Posterior vena cava (tissue), 2 donors: ENCODE data around the gene GSTO1. TPM values are rescaled to one million over a fixed set of nuclear protein-coding genes. Genes with fewer than 3 reads are reported as not detected.

Source experiments
- DNase-seq: peaks from one replicate; pipeline ENCODE4 v3.0.0-alpha.2; 2020; ENCODE audit warnings: low spot score
- intact Hi-C, 2 donors: fragments of 100-400 bp; cut with DNase I; formaldehyde crosslinking; loops; one replicate each; pipeline versions ENCODE4 v1.14.1 to v1.14.2; 2022 to 2023
- microRNA-seq, 2 donors: library from miRNA; unstranded; fragments of <30 nt; microRNA quantifications; one replicate each; pipeline ENCODE4 v1.2.0, GENCODE V29; 2020 to 2021; ENCODE audit warnings: borderline microRNAs expressed in 2 of 2
- total RNA-seq, 2 donors: library from RNA; stranded (reverse); fragmentation: NEBNext Ultra II Directional; extraction: Animal tissue kit (Norgen Biotek cat#: 25700); gene quantifications; one replicate each; pipeline ENCODE4 v1.2.1, GENCODE V29; 2021
- donor health status: DM: yes; HTN: yes; CAD: no.
- donor health status: DM: yes; HTN: yes; CAD: no.

GSTO1 gene
- total RNA-seq, 2 donors from 2014 or later = 81.8 to 117 TPM

DNA sequence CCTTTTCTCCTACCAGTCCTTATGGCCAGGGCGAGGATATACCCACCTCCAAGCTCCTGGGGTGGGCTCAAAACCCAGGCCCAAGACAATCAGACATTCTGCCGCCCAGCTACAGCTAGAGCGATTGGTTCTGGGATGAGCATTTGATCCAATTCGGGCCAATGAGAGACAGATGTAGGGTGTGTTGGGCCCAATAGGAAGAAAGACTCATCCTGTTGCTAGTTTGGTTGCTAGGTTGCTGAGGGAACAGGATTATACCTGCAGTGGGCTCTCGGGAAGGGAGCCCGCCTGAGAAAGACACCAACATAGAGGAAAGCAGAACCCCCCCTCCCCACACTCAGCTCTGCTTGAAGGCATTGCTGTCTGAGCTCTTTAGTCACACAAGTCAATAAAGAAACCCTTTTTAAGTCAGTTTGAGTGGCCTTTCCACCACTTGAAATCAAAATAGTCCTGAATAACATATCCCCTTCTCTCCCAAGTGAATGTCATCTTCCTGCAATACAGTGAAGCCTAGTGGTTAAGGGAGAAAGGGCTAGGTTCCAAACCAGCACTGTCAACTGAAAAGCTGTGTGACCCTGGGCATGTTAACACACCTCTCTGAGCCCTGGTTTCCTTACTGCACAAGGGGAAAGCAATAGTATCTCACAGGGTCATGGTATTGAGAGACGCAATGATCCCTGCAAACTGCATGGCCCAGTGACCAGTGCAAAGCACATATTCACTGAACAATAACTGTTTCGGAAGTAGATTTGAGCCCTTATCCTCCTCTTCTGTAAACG is 61.8 kb downstream of the GSTO1 start:
- intact Hi-C loops = no loop called here
- DNase-seq = no peak

Small RNAs within 50 kb of the gene (microRNA-seq; reads per million reads assigned to microRNA genes)
- gene MIR4482 (0 to 0.26 reads per million in 2 donors), gene MIR609 (0 reads per million in 2 donors)

Other genes with a start within 250 kb of the GSTO1 start
- under 1 TPM; 0.48 to 0.88 TPM for gene COL17A1, start 169.0 kb upstream of the GSTO1 start, total RNA-seq
- 1 to 10 TPM; 7.6 to 9.2 TPM for gene SFR1, start 132.7 kb upstream of the GSTO1 start, total RNA-seq
- under 1 TPM; 0.24 to 0.28 TPM for gene CFAP43, start 22.5 kb upstream of the GSTO1 start, total RNA-seq
- gene GSTO2, start 14.3 kb downstream of the GSTO1 start, total RNA-seq = 1 to 10 TPM in 1 of 2 donors, under 1 TPM in 1; 0.48 to 1.9 TPM
- 10 to 100 TPM; 22.4 to 36.8 TPM for gene ITPRIP, start 83.6 kb downstream of the GSTO1 start, total RNA-seq
- gene CFAP58, start 98.9 kb downstream of the GSTO1 start, total RNA-seq = under 1 TPM; 0.46 to 0.86 TPM